Ovary (tissue), 3 donors: ENCODE results near the gene EEF1A2.

ENCODE experiments used
- POLR2A ChIP-seq: fragments of 450-650 bp; IDR thresholded peaks from one replicate; pipeline ENCODE4 v1.6.1; 2017; ENCODE audit warnings: antibody characterized with exemption, mild to moderate bottlenecking, moderate library complexity
- TF ChIP-seq, protein P1 (sequence below), 3 donors: fragments of 450-650 bp in 2 of 3; fragments of 200-600 bp in 1 of 3; IDR thresholded peaks; one replicate each; pipeline versions ENCODE4 v1.5.1 to v1.8.0; 2016 to 2022; ENCODE audit warnings: antibody characterized with exemption in 3 of 3, mild to moderate bottlenecking in 1 of 3
- donor health status: DM: no; HTN: no; CAD: no.

- TF ChIP-seq, protein P1, sequence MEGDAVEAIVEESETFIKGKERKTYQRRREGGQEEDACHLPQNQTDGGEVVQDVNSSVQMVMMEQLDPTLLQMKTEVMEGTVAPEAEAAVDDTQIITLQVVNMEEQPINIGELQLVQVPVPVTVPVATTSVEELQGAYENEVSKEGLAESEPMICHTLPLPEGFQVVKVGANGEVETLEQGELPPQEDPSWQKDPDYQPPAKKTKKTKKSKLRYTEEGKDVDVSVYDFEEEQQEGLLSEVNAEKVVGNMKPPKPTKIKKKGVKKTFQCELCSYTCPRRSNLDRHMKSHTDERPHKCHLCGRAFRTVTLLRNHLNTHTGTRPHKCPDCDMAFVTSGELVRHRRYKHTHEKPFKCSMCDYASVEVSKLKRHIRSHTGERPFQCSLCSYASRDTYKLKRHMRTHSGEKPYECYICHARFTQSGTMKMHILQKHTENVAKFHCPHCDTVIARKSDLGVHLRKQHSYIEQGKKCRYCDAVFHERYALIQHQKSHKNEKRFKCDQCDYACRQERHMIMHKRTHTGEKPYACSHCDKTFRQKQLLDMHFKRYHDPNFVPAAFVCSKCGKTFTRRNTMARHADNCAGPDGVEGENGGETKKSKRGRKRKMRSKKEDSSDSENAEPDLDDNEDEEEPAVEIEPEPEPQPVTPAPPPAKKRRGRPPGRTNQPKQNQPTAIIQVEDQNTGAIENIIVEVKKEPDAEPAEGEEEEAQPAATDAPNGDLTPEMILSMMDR (IDR thresholded peaks at IDR 0.05): no peak
- TF ChIP-seq POLR2A: no peak
Observed at GRCh38 chr20:63470410-63470809, 28.5 kb downstream of the EEF1A2 start.
